Measurements from ENCODE around the gene TMC7. TPM values are rescaled to one million over a fixed set of nuclear protein-coding genes. Genes with fewer than 3 reads are reported as not detected.

The TMC7 gene
- total and polyA plus RNA-seq, 12 donors, result 0.76 to 1.9 (median 1.2) TPM

DNA sequence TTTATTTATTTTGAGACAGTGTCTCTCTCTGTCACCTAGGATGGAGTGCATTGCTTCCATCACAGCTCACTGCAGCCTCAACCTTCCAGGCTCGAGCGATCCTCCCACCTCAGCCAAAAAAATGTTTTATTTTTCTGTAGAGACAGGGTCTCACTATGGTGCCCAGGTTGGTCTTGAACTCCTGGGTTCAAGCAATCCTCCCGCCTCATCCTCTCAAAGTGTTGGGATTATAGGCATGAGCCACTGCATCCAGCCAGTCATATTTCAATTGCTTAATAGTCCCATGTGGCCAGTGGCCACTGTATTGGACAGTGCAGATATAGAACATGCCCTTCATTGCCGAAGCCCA, 15.3 kb downstream of the TMC7 start:
- Histone ChIP-seq H3K36me3 (no peaks in the 10 kb centered on the region), H3K27ac (no peak overlapping the region), H3K9me3 (no peaks in the 10 kb centered on the region), H3K27me3 (no peaks in the 10 kb centered on the region), H3K4me3 (no peak overlapping the region), H3K4me1 (peaks cover 0 to 8% (median 0%) of the 10 kb centered on the region in 9 donors)
- WGBS, 2 donors, result 94% methylated on average over 4 of the region's 4 CpGs
- TF ChIP-seq CTCF (IDR thresholded peaks at IDR 0.05), result no peak
- DNase-seq (no peak), ATAC-seq (no peak)
- intact Hi-C loops (cut with DNase I), result loop anchor here in 1 of 10 donors (10.0 kb wide), 1 partner anchor 376 kb away; no protein-coding TSS in a partner anchor

- intact Hi-C loops (cut with DNase I), result no loop called here
- DNase-seq, result no peak
Observed at GRCh38 chr16:19001788-19002187, 18.1 kb downstream of the TMC7 start.

DNA sequence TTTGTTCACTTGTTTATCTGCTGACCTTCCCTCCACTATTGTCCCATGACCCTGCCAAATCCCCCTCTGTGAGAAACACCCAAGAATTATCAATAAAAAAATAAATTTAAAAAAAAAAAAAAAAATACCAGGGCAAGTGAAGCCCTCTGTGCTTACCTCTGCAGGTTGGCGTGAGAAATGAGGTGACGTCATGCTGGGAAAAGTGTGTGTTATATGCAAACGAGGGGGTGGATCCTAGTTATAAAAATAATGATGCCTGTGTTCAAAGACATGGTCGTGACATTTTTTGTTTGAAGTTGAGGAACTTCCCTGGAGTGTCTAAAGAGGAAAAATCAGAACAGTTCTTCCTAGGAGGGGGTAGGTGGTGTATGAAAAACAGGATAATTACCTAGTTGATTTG, 20.2 kb downstream of the TMC7 start:
- H3K4me3 ChIP-seq, result no peak overlapping the region
- TF ChIP-seq CTCF (IDR thresholded peaks at IDR 0.05), result no peak
- no peak overlapping the region for H3K27ac ChIP-seq
- no peak for DNase-seq
- ATAC-seq, result no peak
- H3K4me1 ChIP-seq, result peaks cover 0 to 17% (median 6%) of the 10 kb centered on the region in 9 donors
- peaks cover 0 to 2% (median 0%) of the 10 kb centered on the region in 9 donors for H3K36me3 ChIP-seq
- WGBS, 2 donors, result 77% methylated on average over 4 of the region's 4 CpGs
- intact Hi-C loops (cut with DNase I), result no loop called here
- no peaks in the 10 kb centered on the region for H3K27me3 ChIP-seq
- peaks cover 0 to 6% (median 0%) of the 10 kb centered on the region in 11 donors for H3K9me3 ChIP-seq

More at GRCh38 chr16:19001788-19002187, 18.1 kb downstream of the TMC7 start:
- H3K36me3 ChIP-seq, result no peaks in the 10 kb centered on the region
- no peaks in the 10 kb centered on the region for H3K27me3 ChIP-seq
- TF ChIP-seq CTCF (IDR thresholded peaks at IDR 0.05), result no peak
- peak overlapping the region in 2 of 10 donors; percentile 10 to 34 for H3K27ac ChIP-seq
- peaks cover 0 to 19% (median 6%) of the 10 kb centered on the region in 9 donors for H3K4me1 ChIP-seq
- H3K9me3 ChIP-seq, result no peaks in the 10 kb centered on the region
- no peak overlapping the region for H3K4me3 ChIP-seq
- 66 to 76% methylated on average over 4 of the region's 4 CpGs for WGBS, 2 donors
- peak in 1 of 8 donors; percentile 7 for ATAC-seq

GRCh38 chr16:19005561-19006445, 22.1 kb downstream of the TMC7 start:
- Histone ChIP-seq H3K9me3 (peaks cover 0 to 13% (median 0%) of the 10 kb centered on the region in 11 donors), H3K4me1 (peaks cover 0 to 17% (median 6%) of the 10 kb centered on the region in 9 donors), H3K27me3 (no peaks in the 10 kb centered on the region), H3K27ac (peak overlapping the region in 5 of 10 donors; percentile 6 to 70 (median 46)), H3K4me3 (no peak overlapping the region), H3K36me3 (peaks cover 0 to 15% (median 0%) of the 10 kb centered on the region in 9 donors)
- WGBS, 2 donors, result 80 to 85% methylated on average over 16 of the region's 16 CpGs
- ATAC-seq (peak; percentile 51 to 88 (median 80)), DNase-seq (peak; percentile 46 to 49)
- no peak for TF ChIP-seq CTCF (IDR thresholded peaks at IDR 0.05)
- intact Hi-C loops (cut with DNase I), result no loop called here
